RCC 7860 (cell line): Measurements from ENCODE around the gene VPS25.
"Not testable (repeated sequence)": the region's sequence is repeated elsewhere in the genome, so short reads cannot be mapped to it uniquely, and the experiment has no call there.

Experiments
- DNase-seq: peaks from one replicate; pipeline ENCODE4 v3.0.0-alpha.2; 2015; ENCODE audit warnings: low spot score
- FAIRE-seq: peaks from 2 replicates; lab custom pipeline; 2012; peaks lifted over from hg19 to GRCh38; lab: Jason Lieb, UNC

Gene VPS25

DNA sequence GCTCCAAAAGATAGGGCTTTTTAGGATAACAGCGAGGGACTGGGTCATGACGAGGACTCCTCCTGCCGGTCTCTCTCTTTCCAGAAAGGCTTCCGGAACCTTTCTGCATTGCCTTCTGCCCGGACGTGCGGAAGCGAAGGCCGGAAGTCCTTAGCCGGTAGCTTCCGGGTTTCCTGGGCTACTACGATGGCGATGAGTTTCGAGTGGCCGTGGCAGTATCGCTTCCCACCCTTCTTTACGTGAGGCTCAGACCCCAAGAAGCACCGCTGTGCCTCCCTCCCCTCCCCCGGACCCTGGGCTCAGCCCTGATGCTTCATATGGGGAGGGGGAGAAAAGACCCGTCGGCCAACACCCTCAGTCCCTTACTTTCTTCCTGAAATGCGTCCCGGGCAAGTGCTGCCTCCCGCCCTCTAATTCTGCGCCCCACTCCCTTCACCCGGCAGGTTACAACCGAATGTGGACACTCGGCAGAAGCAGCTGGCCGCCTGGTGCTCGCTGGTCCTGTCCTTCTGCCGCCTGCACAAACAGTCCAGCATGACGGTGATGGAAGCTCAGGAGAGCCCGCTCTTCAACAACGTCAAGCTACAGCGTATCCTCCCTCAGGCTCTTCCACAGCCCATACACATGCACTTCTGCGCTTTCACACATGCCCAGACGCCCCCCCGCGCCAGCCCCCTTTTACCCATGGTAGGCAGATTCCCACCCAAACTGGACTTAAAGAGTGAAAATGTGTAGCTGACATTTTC is at the start of gene VPS25:
TSS of gene VPS25 (plus strand) at position 160 of the 746 bp plus-strand sequence. CDS start at position 187, 27 bp downstream.
- DNase-seq, result peak; percentile 65
- no peak for FAIRE-seq

- FAIRE-seq, result no peak
These were observed 49.6 kb upstream of the VPS25 start for GRCh38 chr17:42723636-42724035.

GRCh38 chr17:42725143-42725542 is 48.1 kb upstream of the VPS25 start:
- DNase-seq, result no peak
- no peak for FAIRE-seq

More at GRCh38 chr17:42723636-42724035, 49.6 kb upstream of the VPS25 start:
- DNase-seq, result no peak

GRCh38 chr17:42740699-42741098 is 32.5 kb upstream of the VPS25 start:
- FAIRE-seq (no peak), DNase-seq (no peak)

GRCh38 chr17:42742916-42743315 is 30.3 kb upstream of the VPS25 start:
- DNase-seq, FAIRE-seq: not testable (repeated sequence)

- FAIRE-seq, result no peak
These were observed 29.5 kb upstream of the VPS25 start for GRCh38 chr17:42743595-42744282.

DNA sequence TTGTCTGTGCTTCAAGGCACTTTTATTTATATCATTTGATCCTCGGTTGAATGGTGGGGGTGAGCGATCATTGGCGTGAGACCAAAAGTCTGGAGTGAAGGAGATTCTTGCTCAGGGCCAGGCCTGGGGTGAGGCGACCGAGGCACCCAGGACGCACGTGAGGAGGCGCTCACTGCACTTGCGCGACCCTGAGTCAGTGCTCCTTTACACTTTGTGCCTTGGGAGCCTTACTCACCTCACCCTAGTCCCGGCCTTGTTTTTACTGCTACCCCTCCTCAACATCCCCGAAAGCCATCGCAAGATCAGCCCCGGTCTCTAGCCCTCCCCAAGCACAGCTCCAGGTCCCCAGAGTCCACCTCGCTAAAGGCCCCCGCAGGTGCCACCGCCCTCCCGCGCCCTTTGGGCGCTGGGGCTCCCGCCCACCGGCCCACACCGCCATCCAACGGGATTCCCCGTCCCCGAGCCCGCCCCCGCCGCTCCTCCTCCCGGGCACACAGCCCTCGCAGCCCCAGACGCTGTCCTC is 28.9 kb upstream of the VPS25 start:
- DNase-seq (peak; percentile 33), FAIRE-seq (no peak)

More at GRCh38 chr17:42743595-42744282, 29.5 kb upstream of the VPS25 start:
- peak; percentile 9 for DNase-seq

- DNase-seq, result peak; percentile 79
These were observed 28.2 kb upstream of the VPS25 start, which contains the start of gene EZH1 for GRCh38 chr17:42744806-42745617. Gene EZH1, minus strand, starts transcription at chr17:42745040. Its CDS starts 16,099 bp downstream, at chr17:42728941.

GRCh38 chr17:42748202-42748907 is 24.9 kb upstream of the VPS25 start:
- no peak for DNase-seq
- no peak for FAIRE-seq

More at GRCh38 chr17:42744806-42745617, 28.2 kb upstream of the VPS25 start, which contains the start of gene EZH1:
- no peak for FAIRE-seq

DNA sequence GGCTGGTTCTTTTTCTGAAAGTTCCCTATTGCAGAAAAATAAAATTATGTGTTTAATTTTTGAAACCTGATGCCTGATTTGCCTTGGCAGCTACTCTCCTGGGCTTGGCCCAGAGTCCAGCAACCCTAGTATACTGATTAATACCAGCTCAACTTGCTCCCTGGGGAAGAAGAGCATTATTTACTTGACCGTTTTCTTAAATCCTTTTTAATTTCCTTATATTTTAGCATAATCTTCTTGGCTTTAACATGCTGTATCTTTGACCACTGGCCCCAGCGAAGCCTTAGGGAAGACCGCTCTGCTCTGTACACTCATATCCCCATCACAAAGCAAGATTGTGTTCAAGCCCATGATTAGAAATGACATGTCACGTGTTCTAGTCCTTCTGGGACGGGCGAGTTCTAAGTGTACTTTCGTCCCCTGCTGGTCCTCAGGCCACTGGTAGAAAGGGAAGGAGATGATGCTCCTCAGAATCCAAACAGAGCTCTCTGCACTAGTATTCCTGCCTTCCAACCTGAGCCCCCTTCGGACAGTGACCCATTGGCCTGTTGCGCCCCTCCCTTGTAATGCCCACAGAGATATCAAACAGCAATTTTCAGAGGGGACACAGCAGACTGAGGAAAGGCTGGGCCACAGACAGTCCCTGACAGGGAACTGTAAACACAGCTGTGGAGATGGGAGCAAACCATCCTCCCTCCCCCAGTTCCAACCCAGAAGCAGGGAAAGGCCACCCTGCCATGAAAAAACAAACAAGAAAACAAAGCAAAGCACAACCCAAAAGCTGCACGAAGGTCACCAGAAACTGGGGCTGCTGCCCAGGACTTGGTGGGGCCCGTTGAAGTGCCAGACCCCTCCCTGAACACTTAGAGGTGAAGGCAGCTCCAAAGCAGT is 24.1 kb upstream of the VPS25 start:
- DNase-seq (no peak), FAIRE-seq (no peak)

GRCh38 chr17:42750739-42751344 is 22.4 kb upstream of the VPS25 start:
- DNase-seq, result no peak
- no peak for FAIRE-seq

- DNase-seq, result no peak
- FAIRE-seq, result no peak
These were observed 21.6 kb upstream of the VPS25 start for GRCh38 chr17:42751628-42752027.

- peak; percentile 36 for DNase-seq
- no peak for FAIRE-seq
These were observed 18.5 kb upstream of the VPS25 start for GRCh38 chr17:42754782-42755181.

DNA sequence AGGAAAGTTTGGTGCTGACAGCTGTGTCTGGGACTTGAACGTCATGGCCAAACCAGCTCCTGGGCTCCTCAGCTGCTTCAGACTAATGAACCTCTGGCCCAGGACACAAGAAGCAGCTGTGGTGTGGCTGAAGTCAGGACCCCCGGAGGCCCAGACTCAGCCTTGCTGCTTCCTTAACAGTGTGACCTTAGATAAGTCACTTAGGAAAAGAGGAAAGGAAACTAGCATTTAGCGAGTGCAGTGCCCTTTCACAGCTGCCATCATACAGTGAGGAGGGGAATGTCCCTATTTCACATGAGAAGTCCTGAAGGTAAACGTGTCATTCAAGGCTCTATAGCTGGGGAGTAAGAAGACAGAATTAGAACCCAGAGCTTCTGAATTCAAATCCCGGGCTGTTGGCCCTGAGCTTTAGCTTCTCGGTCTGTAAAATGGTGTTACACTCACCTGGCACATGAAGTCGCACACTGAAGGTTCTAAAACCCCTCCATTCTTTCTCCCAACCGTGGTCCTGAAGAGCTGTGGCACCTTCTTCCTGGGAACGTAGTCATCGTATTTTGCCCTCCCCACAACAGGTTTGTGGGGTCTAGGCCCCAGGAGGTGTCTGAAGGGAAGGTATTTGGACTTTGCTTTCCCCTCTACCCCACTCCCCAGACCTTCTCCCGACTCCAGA is 13.1 kb upstream of the VPS25 start:
- no peak for DNase-seq
- FAIRE-seq, result no peak

DNA sequence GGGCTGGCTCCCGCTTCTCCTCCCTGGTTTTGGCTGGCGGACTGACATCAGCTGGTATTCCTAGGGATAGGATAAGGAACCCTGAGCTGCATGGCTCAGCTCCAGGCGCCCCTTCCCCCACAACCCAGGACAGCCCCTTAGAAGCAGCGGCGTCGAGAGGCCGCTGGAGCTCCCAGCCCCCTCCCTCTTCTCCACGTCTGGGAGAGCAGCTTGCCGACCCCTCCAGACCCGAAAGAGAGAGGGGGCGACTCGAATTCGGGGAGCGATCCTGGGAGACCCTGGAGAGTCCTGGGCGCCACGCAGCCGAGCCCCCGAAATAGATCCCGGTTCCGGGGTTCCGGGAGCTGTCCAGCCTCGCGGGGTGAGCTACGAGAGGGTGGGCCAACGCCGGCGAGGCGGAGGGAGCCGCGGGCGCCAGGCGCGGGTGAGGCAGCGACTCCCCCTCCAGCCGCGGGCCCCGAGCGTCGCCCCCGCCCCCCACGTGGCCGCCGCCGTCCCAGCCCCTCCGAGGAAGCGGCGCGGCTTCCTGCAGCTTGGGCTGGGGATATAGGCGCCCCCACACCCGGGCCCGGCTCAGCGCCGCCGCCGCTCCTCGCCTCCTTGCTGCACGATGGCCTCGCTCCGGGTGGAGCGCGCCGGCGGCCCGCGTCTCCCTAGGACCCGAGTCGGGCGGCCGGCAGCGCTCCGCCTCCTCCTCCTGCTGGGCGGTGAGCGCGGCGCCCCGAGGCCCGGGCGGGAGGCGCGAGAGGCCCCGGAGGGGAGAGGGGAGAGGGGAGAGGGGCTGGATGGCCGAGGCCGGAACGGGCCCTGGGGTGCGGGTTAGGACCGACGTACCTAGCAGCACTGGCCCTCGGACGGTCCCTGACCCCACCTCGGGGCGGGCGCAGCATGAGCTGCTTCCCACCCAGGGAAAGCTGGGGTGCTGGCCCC is 12.3 kb upstream of the VPS25 start, which contains the start of gene RAMP2:
TSS of gene RAMP2 (plus strand) at position 576 of the 930 bp plus-strand sequence. CDS start at position 611, 35 bp downstream.
- no peak for DNase-seq
- no peak for FAIRE-seq

DNA sequence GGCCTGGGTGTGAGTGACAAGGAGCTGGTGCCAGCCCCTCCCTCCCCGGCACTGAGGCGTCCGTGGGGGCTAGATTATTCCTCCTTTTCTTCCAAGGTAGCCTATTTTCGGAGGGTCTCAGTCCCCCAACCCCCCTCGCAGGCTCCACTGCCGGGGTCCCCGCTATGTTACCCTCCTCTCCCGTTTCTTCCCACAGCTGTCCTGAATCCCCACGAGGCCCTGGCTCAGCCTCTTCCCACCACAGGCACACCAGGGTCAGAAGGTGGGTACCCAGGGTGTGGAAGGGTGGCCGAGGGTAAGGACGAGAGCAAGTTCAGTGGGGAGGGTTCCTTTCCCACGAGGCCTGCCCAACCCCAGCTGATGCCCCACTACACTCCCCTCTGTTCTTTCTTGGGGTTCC is 11.6 kb upstream of the VPS25 start:
- FAIRE-seq (no peak), DNase-seq (no peak)

GRCh38 chr17:42766124-42766523 is 7.1 kb upstream of the VPS25 start:
- DNase-seq, result no peak
- no peak for FAIRE-seq
